ENCODE data around the gene S100PBP.

- TF ChIP-seq FOXM1 (IDR thresholded peaks at IDR 0.05; ENCODE audit: low read depth, low read length) (no peak), RFX5 (IDR thresholded peaks at IDR 0.05; ENCODE audit: low read depth, low read length) (no peak), ATF7 (IDR thresholded peaks at IDR 0.05; ENCODE audit: low read depth) (no peak), EZH2 (IDR thresholded peaks at IDR 0.05; ENCODE audit: borderline replicate concordance, control insufficient read depth, low read depth, low read length) (no peak), CTCF (IDR thresholded peaks at IDR 0.05 in 2 of 3, conservative IDR thresholded peaks at IDR 0.05 in 1 of 3; ENCODE audit: control insufficient read depth in 2 of 3, extremely low read depth in 1 of 3, insufficient read depth in 1 of 3, low read depth in 3 of 3, low read length in 3 of 3) (no peak)
- TF ChIP-seq, protein P1, sequence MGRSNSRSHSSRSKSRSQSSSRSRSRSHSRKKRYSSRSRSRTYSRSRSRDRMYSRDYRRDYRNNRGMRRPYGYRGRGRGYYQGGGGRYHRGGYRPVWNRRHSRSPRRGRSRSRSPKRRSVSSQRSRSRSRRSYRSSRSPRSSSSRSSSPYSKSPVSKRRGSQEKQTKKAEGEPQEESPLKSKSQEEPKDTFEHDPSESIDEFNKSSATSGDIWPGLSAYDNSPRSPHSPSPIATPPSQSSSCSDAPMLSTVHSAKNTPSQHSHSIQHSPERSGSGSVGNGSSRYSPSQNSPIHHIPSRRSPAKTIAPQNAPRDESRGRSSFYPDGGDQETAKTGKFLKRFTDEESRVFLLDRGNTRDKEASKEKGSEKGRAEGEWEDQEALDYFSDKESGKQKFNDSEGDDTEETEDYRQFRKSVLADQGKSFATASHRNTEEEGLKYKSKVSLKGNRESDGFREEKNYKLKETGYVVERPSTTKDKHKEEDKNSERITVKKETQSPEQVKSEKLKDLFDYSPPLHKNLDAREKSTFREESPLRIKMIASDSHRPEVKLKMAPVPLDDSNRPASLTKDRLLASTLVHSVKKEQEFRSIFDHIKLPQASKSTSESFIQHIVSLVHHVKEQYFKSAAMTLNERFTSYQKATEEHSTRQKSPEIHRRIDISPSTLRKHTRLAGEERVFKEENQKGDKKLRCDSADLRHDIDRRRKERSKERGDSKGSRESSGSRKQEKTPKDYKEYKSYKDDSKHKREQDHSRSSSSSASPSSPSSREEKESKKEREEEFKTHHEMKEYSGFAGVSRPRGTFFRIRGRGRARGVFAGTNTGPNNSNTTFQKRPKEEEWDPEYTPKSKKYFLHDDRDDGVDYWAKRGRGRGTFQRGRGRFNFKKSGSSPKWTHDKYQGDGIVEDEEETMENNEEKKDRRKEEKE (IDR thresholded peaks at IDR 0.05): no peak
- TF ChIP-seq, protein P2, sequence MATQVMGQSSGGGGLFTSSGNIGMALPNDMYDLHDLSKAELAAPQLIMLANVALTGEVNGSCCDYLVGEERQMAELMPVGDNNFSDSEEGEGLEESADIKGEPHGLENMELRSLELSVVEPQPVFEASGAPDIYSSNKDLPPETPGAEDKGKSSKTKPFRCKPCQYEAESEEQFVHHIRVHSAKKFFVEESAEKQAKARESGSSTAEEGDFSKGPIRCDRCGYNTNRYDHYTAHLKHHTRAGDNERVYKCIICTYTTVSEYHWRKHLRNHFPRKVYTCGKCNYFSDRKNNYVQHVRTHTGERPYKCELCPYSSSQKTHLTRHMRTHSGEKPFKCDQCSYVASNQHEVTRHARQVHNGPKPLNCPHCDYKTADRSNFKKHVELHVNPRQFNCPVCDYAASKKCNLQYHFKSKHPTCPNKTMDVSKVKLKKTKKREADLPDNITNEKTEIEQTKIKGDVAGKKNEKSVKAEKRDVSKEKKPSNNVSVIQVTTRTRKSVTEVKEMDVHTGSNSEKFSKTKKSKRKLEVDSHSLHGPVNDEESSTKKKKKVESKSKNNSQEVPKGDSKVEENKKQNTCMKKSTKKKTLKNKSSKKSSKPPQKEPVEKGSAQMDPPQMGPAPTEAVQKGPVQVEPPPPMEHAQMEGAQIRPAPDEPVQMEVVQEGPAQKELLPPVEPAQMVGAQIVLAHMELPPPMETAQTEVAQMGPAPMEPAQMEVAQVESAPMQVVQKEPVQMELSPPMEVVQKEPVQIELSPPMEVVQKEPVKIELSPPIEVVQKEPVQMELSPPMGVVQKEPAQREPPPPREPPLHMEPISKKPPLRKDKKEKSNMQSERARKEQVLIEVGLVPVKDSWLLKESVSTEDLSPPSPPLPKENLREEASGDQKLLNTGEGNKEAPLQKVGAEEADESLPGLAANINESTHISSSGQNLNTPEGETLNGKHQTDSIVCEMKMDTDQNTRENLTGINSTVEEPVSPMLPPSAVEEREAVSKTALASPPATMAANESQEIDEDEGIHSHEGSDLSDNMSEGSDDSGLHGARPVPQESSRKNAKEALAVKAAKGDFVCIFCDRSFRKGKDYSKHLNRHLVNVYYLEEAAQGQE (IDR thresholded peaks at IDR 0.05; ENCODE audit: low read depth, low read length): no peak
These were observed 86.7 kb downstream of the S100PBP start for GRCh38 chr1:32903991-32904785.

All from GM12878 (cell line).